ENCODE data around the gene SLC22A23. TPM values are rescaled to one million over a fixed set of nuclear protein-coding genes. Genes with fewer than 3 reads are reported as not detected.

The SLC22A23 gene
- total RNA-seq, 1 donor from 2014 or later: 0.52 TPM

DNA sequence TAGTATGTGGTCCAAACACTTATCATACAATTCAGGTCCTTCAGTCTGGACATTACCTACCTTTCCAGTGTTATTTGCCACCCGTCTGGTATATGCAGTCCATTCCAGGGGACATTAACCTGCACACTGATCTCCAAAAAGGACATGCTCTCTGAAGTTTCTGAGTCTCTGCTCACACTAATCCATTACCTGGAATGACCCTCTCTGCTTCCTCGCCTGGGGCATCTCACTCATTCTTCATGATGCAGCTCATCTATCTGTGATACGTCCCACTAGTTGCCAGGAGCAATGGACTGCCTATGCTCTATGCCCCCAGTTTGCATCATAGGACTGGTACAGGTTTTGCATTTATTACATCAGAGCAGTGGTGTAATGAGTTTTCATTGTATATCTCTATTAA lies 223.5 kb downstream of the SLC22A23 start:
- TF ChIP-seq, protein P1, sequence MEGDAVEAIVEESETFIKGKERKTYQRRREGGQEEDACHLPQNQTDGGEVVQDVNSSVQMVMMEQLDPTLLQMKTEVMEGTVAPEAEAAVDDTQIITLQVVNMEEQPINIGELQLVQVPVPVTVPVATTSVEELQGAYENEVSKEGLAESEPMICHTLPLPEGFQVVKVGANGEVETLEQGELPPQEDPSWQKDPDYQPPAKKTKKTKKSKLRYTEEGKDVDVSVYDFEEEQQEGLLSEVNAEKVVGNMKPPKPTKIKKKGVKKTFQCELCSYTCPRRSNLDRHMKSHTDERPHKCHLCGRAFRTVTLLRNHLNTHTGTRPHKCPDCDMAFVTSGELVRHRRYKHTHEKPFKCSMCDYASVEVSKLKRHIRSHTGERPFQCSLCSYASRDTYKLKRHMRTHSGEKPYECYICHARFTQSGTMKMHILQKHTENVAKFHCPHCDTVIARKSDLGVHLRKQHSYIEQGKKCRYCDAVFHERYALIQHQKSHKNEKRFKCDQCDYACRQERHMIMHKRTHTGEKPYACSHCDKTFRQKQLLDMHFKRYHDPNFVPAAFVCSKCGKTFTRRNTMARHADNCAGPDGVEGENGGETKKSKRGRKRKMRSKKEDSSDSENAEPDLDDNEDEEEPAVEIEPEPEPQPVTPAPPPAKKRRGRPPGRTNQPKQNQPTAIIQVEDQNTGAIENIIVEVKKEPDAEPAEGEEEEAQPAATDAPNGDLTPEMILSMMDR (conservative IDR thresholded peaks at IDR 0.05; ENCODE audit: low read depth, low read length): no peak
- no peak for DNase-seq (ENCODE audit: low read depth)
- H3K4me3 ChIP-seq (ENCODE audit: low read depth, low read length): no peak overlapping the region

DNA sequence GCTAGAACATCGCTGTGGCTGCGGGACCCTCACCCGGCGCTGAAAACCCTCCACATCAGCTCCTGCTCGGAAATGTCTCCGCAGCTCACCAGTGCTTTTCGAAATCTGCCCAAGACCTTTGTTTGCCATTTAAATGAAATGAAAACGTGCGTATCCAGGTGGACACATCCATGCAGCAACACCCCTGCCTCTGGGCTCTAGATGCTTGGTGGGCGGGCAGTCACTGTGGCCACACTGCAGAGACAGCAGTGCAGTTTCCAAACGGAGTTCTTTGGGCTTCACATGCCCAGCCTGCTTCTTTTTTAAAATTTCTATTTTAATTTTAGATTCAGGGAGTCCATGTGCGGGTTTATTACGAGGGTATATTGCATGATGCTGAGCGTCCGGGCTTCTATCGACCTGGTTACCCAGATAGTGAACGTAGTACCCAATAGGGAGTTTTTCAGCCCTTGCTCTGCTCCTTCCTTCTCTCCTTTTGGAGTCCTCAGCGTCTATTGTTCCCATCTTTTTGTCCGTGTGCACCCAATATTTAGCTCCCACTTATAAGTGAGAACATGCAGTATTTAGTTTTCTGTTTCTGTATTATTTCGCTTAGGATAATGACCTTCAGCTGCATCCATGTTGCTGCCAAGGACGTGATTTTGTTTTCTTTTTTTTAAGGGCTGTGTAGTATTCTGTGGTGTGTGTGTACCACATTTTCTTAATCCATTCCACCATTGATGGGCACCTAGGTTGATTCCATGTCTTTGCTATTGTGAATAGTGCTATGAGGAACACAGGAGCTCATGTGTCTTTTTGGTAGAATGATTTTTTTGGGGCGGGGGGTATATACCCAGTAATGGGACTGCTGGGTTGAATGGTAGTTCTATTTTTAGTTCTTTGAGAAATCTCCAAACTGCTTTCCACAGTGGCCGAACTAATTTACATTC lies 224.6 kb downstream of the SLC22A23 start:
- peak overlapping the region; percentile 93 for H3K4me3 ChIP-seq (ENCODE audit: low read depth, low read length)
- no peak for DNase-seq (ENCODE audit: low read depth)
- TF ChIP-seq, protein P1 (conservative IDR thresholded peaks at IDR 0.05; ENCODE audit: low read depth, low read length): no peak

DNA sequence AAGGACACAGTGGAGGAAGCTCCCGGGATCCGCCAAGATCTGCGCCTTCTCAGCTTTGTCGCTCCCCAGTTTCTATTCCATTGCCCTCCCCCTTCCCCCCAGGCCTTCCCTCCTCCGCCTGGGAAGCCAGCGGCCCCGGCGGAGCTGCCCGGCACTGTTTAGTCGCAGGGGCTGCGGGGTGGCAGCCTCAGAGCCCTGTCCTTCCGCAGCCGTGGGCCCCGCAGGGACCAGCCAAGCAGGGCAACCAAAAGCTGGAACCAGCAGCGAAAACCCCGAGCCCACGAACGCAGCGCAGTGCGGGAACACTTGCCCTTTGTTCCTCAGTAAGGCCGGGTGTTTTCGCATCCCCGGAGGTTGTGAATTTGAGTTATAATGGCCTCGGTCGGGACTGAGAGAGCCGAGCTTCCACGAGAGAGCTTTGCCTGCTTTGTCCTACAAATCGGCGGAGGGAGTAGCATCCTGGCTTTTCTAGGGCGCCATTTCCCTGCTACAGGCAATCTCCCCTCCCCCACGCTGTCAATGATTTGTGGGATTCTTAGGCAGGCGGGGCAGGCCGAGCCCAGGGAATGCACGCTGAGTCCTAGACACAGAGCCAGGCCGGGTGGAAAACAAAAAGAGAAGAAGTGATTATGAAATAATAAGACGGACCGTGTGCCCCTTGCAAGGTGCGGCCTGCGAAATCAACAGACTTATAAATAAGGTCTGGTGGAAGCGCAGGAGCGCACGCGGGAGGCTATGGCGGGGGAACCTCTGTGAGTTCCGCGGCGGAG lies 225.4 kb downstream of the SLC22A23 start:
- peak; percentile 51 for DNase-seq (ENCODE audit: low read depth)
- H3K4me3 ChIP-seq (ENCODE audit: low read depth, low read length): peak overlapping the region; percentile 93
- TF ChIP-seq, protein P1 (conservative IDR thresholded peaks at IDR 0.05; ENCODE audit: low read depth, low read length): no peak

DNA sequence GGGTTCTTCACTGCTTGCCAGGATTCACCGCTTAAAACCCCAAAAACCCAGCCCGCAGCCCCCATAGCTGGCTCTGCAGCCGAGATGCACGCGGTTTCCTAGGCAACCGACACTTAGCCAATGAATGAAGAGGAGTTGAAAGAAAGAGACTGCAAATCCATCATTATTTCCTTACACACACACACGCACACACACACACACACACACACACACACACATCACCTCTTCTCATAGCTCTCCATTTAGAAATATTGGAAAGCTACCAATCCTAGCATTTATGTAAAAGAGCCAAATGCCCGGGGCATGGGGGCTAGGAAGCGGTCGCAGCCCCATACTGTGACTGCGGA lies 226.0 kb downstream of the SLC22A23 start:
- peak overlapping the region; percentile 93 for H3K4me3 ChIP-seq (ENCODE audit: low read depth, low read length)
- TF ChIP-seq, protein P1 (conservative IDR thresholded peaks at IDR 0.05; ENCODE audit: low read depth, low read length): no peak
- DNase-seq (ENCODE audit: low read depth): no peak

DNA sequence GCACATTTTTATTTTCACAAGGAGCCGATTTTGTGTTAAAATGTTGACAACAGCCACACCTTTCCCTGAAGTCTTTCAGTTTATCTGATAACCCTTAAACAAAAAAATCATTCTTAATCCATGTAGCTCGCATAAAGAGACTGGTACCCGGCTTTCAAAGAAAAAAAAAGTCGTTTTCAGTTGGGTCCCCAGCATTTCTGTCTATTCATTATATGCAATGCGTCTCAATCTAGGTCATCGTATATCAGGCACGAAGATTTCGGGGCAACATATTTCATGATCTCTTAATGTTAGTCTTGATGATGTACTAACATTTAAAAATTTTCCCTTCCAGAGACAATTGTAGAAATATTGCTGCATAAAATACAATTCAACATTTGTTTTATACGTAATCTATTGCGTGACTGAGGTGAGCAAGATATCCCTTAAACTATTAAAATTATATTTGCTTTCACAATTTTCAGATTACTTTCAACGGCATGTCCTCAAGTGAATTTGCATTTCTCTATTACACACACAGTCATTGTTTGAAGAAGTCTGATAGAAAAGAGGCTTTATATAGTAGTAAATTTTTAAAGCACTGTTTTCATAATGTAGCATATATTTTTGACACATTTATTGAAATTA lies 226.5 kb downstream of the SLC22A23 start:
- TF ChIP-seq, protein P1 (conservative IDR thresholded peaks at IDR 0.05; ENCODE audit: low read depth, low read length): no peak
- peak overlapping the region; percentile 93 for H3K4me3 ChIP-seq (ENCODE audit: low read depth, low read length)

DNA sequence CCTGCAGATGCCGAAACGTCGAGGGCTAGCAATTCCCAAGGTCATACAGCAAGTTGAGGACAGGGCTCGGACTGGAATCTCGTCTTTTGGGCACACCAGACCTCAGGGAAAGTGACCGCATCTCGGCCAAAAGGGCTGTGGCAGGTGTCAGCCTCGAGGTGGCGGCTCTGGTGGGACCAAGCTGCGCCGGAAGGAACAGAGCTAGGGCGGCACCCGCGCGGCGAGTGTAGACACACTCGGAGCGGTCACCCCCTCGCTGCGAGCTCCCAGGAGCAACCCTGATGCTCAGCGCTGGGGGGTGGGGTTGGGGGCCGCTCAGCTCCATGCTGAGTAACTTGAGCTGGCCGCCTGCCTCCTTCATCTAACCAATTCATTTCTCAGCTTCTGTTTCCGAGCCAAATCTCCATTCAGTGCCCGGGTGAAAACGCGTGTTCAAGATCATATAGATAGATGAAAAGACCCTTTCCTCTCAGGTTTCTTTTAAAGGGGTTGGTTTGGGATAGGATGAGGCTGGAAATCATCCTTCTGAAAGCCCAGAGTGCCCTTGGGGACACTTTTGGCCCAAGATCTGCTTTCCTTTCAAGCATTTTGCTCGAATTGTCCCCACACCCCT lies 227.2 kb downstream of the SLC22A23 start:
- no peak overlapping the region for H3K4me3 ChIP-seq (ENCODE audit: low read depth, low read length)
- no peak for DNase-seq (ENCODE audit: low read depth)
- TF ChIP-seq, protein P1 (conservative IDR thresholded peaks at IDR 0.05; ENCODE audit: low read depth, low read length): no peak

More for the DNA sequence above, 226.5 kb downstream of the SLC22A23 start:
- no peak for DNase-seq (ENCODE audit: low read depth)
